ENCODE measurements around the gene SPDYE2B.
"Not testable (repeated sequence)": the region's sequence is repeated elsewhere in the genome, so short reads cannot be mapped to it uniquely, and the experiment has no call there.

Gene SPDYE2B

DNA sequence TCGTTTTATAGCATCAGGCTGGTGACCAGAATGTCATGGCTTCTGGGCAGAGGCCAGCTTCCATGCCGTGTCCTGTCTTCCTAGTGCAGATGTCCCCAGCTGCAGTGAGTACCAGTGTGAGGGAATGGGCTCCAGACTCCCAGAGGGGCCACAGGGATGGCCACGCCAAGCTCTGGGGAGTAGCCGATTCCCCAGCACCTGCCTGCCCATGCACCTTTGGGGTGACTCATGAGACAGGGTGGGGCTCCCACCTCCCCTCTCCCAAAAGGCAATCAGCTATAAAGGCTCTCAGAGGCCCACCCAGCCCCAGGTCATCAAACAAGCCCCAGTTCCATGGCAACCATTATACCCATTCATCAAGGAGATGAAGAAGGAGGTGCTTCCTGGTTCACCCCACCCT, at the start of gene SPDYE2B:
SPDYE2B (plus strand) TSS at position 396 of the 400 bp plus-strand sequence. CDS start 2,030 bp downstream, outside the sequence.
- H3K36me3 ChIP-seq, H3K9me3 ChIP-seq, H3K27ac ChIP-seq, H3K4me3 ChIP-seq, H3K9ac ChIP-seq, H4K20me1 ChIP-seq, H3K4me1 ChIP-seq, H3K4me2 ChIP-seq, H3K27me3 ChIP-seq: not testable (repeated sequence)

DNA sequence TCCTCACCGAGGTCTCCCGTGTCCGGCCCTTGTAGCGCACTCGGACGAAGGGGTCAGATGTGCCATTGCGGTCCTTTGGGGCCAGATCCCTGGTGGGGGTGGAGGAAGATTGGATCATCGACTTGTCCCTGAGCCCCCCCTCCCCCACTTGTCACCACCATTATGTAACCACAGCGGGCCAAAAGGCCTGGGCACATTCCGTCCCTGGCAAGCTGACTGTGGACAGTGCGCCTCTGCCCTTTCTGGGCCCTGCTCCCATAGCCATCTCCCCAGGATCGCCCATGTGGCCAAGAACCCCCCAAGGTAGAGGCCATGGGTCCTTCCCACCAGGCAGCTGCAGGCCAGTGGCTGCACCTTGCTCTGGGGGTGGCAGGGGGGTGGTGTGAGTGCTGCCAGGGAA, 47.8 kb upstream of the SPDYE2B start:
- H3K36me3 ChIP-seq, H4K20me1 ChIP-seq, H3K4me1 ChIP-seq, H3K9me3 ChIP-seq, H3K4me2 ChIP-seq, H3K9ac ChIP-seq, H3K27me3 ChIP-seq, H3K4me3 ChIP-seq, H3K27ac ChIP-seq: not testable (repeated sequence)

DNA sequence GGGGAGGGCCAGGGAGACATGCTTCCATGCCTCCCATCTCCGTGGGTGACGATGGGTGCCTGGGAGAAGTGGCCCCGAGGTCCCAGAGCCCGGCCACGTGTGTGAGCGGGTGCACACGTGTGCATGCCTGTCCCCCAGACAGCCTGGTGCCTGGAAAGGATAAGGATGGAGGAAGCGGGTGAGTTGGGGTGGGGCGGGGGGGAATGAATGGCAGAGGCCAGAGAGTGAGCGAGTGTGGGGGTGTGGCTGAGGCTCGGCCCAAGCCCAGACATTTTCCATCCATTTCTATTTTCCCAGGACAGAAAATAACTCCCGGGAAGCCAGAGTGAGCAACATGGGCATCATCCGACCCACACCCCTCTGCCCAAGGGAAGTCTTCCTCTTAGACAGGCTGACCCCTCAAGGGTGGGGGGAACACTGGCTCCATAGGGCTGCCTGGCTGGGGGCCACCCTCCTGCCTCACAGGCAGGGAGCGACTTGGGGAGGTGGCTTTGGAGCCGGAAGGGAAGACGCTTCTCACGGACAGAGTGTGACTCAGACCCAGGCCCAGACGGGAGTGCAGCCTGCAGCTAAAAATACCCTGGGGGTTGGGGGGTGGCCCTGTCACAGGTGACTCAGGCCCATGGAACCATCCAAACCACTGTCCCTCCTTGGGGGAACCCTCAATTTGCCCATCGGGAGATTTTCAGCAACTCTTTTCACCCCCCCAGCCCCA, 45.5 kb upstream of the SPDYE2B start:
- not testable (repeated sequence) for H3K4me1 ChIP-seq, H3K4me3 ChIP-seq, H3K27ac ChIP-seq, H3K9ac ChIP-seq, H3K9me3 ChIP-seq, H3K36me3 ChIP-seq, H4K20me1 ChIP-seq, H3K4me2 ChIP-seq, H3K27me3 ChIP-seq

DNA sequence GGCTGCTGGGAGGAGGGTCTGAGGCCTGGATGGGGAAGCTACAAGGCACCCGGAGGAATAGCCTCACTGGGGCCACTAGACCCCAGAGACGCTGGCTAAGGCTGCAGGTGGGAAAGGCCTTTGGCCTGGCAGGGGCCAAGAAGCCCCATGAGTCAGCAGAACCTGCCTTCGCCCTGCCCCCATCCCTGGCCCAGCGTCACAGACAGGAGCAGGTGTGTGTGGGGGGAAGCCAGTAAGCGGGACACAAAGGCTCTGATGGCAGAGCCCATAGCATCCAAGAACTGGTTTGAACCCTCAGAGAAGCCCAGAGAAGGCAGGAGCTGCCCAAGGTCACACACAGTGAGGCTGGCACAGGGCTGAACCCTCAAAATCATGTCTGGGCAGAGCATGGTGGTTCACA, 43.3 kb upstream of the SPDYE2B start:
- H3K4me1 ChIP-seq, H3K9ac ChIP-seq, H3K9me3 ChIP-seq, H3K36me3 ChIP-seq, H3K27ac ChIP-seq, H3K4me2 ChIP-seq, H3K27me3 ChIP-seq, H4K20me1 ChIP-seq, H3K4me3 ChIP-seq: not testable (repeated sequence)

- not testable (repeated sequence) for H3K36me3 ChIP-seq, H3K4me3 ChIP-seq, H4K20me1 ChIP-seq, H3K4me2 ChIP-seq, H3K9ac ChIP-seq, H3K27ac ChIP-seq, H3K27me3 ChIP-seq, H3K9me3 ChIP-seq
- peaks cover 13% of the 10 kb centered on the region for H3K4me1 ChIP-seq
These were observed 40.4 kb upstream of the SPDYE2B start for GRCh38 chr7:102609734-102610133.

DNA sequence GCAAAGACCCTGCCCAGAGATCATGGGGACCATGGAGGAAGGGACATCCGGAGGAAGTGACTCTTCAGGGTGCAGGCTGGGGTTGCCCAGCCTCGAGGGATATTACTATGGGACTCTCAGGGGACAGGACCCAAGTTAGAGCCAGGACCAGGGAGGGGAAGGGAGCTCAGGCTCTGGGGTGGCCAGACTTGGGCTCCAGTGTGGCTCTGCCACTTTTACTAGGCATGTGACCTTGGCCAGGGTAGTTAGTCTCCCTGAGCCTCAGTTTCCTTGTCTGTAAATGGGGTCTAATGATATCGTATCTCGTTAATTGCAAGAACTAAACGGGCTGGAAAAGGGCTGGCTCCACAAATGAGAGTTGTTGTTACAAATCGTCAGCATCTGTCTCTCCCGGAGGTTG, 39.7 kb upstream of the SPDYE2B start:
- H3K9ac ChIP-seq, H4K20me1 ChIP-seq, H3K4me3 ChIP-seq, H3K27me3 ChIP-seq, H3K9me3 ChIP-seq, H3K36me3 ChIP-seq, H3K27ac ChIP-seq, H3K4me2 ChIP-seq: not testable (repeated sequence)
- peaks cover 13% of the 10 kb centered on the region for H3K4me1 ChIP-seq

GRCh38 chr7:102611013-102611674, 39.0 kb upstream of the SPDYE2B start:
- not testable (repeated sequence) for H3K4me3 ChIP-seq, H3K27ac ChIP-seq, H3K9me3 ChIP-seq, H3K9ac ChIP-seq, H3K36me3 ChIP-seq, H3K27me3 ChIP-seq, H3K4me2 ChIP-seq, H4K20me1 ChIP-seq
- H3K4me1 ChIP-seq = peaks cover 13% of the 10 kb centered on the region

DNA sequence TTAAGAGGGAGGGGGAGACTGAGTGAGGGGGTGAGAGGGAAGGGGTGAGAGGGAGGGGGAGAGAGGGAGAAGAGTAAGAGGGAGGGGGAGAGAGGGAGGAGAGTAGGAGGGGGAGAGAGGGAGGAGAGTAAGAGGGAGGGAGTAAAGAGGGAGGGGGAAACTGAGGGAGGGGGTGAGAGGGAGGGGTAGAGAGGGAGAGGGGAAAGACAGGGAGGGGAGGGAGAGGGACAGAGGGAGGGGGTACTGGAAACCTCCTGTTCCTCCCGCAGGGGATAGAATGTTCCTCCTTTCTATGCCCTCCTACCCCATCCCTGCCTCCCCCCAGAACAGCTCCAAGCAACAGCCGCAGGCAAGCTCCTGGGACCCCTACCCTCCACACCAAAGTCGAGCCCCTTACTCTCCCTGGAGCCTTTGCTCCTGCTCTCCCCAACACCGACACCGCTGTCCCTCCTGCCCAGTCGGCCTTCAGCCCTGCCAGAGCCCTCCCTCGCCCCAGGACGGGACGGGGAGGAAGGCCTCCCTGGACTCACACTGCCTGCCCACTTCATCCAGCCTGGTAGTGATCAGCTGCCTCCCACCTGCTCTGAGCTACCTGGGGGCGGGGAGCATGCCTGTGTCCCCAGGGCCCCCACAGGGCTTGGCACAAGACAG, 38.3 kb upstream of the SPDYE2B start:
- H3K4me2 ChIP-seq = peak overlapping the region; percentile 49; the same call in 1 of the 2 replicates
- H3K4me3 ChIP-seq, H3K27ac ChIP-seq: not testable (repeated sequence)

GRCh38 chr7:102613575-102614345, 36.4 kb upstream of the SPDYE2B start:
- Histone ChIP-seq H3K4me1 (peaks cover 13% of the 10 kb centered on the region), H3K27ac (peak overlapping the region; percentile 67), H3K4me2 (peak overlapping the region; percentile 49; the same call in 1 of the 2 replicates)
- not testable (repeated sequence) for H3K9me3 ChIP-seq, H3K27me3 ChIP-seq, H3K36me3 ChIP-seq, H3K4me3 ChIP-seq, H3K9ac ChIP-seq, H4K20me1 ChIP-seq

More for the DNA sequence above, 38.3 kb upstream of the SPDYE2B start:
- H3K9ac ChIP-seq, H3K27me3 ChIP-seq, H3K36me3 ChIP-seq, H3K9me3 ChIP-seq, H4K20me1 ChIP-seq: not testable (repeated sequence)
- H3K4me1 ChIP-seq = peaks cover 13% of the 10 kb centered on the region

GRCh38 chr7:102614346-102614697, 35.8 kb upstream of the SPDYE2B start:
- H3K36me3 ChIP-seq, H4K20me1 ChIP-seq, H3K27ac ChIP-seq, H3K9ac ChIP-seq, H3K4me3 ChIP-seq, H3K27me3 ChIP-seq, H3K9me3 ChIP-seq, H3K4me2 ChIP-seq: not testable (repeated sequence)
- H3K4me1 ChIP-seq = peaks cover 13% of the 10 kb centered on the region

GRCh38 chr7:102614873-102615272, 35.2 kb upstream of the SPDYE2B start:
- peaks cover 13% of the 10 kb centered on the region for H3K4me1 ChIP-seq
- not testable (repeated sequence) for H3K9me3 ChIP-seq, H3K4me2 ChIP-seq, H3K36me3 ChIP-seq, H3K27ac ChIP-seq, H3K27me3 ChIP-seq, H4K20me1 ChIP-seq, H3K9ac ChIP-seq, H3K4me3 ChIP-seq

DNA sequence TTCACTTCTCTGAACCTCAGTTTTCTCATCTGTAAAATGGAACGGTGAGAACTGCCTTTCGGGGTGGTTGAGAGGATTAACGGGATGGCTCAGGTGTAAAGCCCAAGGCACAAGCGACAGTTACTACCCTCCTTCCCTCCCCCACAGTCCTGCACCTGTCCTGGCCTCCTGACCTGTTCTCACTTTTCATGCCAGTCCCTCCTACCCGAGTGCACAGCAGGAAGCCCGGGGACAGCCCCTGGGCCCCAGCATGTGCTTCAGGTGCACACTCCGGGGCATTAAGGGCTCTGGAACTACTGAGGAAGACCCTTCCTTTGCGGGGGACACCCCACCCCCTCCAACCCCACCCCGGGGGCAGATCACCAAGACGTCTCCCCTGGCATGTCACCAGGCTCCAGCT, 34.2 kb upstream of the SPDYE2B start:
- not testable (repeated sequence) for H3K27me3 ChIP-seq, H3K4me2 ChIP-seq, H3K36me3 ChIP-seq

GRCh38 chr7:102616507-102617125, 33.5 kb upstream of the SPDYE2B start, which contains the start of gene RASA4:
TSS of gene RASA4 (minus strand) at chr7:102616756. CDS start at chr7:102616689, 67 bp downstream.
- H3K27ac ChIP-seq = not testable (repeated sequence)

More for the DNA sequence above, 34.2 kb upstream of the SPDYE2B start:
- not testable (repeated sequence) for H3K4me3 ChIP-seq, H3K9ac ChIP-seq, H4K20me1 ChIP-seq, H3K27ac ChIP-seq, H3K4me1 ChIP-seq, H3K9me3 ChIP-seq

DNA sequence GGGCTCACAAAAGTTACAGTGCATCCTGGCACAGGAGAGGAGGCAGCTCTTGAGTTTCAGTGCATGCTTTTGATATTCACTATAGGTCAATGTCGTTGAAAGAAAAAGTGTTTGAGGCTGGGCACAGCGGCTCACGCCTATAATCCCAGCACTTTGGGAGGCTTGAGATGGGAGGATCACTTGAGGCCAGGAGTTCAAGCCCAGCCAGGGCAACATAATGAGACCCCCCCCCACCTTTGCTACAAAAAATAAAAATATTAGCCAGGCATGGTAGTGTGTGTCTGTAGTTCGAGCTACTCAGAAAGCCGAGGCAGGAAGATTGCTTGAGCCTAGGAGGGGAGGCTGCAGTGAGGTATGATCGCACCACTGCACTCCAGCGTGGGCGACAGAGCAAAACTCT, 32.0 kb upstream of the SPDYE2B start:
- H3K4me3 ChIP-seq, H3K36me3 ChIP-seq, H4K20me1 ChIP-seq, H3K4me2 ChIP-seq, H3K4me1 ChIP-seq, H3K27ac ChIP-seq, H3K9me3 ChIP-seq, H3K27me3 ChIP-seq, H3K9ac ChIP-seq: not testable (repeated sequence)

More at GRCh38 chr7:102616507-102617125, 33.5 kb upstream of the SPDYE2B start, which contains the start of gene RASA4:
- not testable (repeated sequence) for H3K36me3 ChIP-seq, H3K27me3 ChIP-seq, H3K9me3 ChIP-seq, H3K4me1 ChIP-seq, H3K9ac ChIP-seq, H4K20me1 ChIP-seq
- peak within 1 kb of the TSS; percentile 44; the same call in 1 of the 2 replicates for H3K4me2 ChIP-seq
- peak within 1 kb of the TSS; percentile 52 for H3K4me3 ChIP-seq
